ENCODE results near the gene SRCIN1.

DNA sequence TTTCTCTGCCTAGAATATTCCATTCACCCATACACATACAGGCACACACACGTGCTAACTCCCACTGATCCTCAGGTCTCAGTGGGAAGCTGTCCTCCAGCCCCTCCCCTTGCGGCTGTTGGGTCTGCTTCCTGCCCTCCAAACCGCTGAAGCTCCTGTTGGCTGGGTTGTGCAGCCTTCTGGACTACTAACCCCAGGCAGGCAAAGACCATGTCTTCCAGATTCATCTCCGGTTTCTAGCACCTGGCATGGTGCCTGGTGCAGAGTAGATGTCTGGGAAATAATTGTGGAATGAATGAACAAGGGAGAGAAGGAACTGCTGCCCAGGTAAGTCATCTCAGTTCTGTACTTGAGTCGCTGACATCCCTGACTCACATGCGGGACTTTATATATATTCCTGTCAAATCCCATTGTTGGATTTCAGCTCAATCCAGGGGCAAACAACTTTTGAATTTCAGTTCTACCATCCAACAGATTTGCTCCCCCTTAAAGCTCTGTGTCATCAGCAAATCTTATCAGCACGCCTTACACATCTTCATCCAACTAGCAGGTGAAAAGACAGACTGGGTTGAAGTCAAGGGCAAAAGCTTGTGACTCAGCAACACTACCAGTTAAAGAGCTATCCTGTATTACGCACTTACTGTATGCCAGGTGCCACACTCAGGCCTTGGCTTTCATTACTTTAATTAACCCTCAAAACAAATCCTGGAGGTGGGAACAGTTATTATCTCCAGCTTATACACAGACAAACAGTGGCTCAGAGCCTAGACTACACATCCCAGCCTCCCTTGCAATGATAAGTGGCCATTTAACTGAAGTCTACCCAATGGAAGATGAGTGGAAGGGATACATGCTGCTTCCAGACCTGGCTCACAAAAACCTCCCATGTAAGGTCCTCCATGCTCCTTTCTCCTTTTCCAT is 51.1 kb downstream of the SRCIN1 start:
- TF ChIP-seq, protein P1, sequence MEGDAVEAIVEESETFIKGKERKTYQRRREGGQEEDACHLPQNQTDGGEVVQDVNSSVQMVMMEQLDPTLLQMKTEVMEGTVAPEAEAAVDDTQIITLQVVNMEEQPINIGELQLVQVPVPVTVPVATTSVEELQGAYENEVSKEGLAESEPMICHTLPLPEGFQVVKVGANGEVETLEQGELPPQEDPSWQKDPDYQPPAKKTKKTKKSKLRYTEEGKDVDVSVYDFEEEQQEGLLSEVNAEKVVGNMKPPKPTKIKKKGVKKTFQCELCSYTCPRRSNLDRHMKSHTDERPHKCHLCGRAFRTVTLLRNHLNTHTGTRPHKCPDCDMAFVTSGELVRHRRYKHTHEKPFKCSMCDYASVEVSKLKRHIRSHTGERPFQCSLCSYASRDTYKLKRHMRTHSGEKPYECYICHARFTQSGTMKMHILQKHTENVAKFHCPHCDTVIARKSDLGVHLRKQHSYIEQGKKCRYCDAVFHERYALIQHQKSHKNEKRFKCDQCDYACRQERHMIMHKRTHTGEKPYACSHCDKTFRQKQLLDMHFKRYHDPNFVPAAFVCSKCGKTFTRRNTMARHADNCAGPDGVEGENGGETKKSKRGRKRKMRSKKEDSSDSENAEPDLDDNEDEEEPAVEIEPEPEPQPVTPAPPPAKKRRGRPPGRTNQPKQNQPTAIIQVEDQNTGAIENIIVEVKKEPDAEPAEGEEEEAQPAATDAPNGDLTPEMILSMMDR (IDR thresholded peaks at IDR 0.05), result no peak
- no peak for TF ChIP-seq POLR2A (IDR thresholded peaks at IDR 0.05)
